Measurements from ENCODE around the gene FBLN2.

The FBLN2 gene

DNA sequence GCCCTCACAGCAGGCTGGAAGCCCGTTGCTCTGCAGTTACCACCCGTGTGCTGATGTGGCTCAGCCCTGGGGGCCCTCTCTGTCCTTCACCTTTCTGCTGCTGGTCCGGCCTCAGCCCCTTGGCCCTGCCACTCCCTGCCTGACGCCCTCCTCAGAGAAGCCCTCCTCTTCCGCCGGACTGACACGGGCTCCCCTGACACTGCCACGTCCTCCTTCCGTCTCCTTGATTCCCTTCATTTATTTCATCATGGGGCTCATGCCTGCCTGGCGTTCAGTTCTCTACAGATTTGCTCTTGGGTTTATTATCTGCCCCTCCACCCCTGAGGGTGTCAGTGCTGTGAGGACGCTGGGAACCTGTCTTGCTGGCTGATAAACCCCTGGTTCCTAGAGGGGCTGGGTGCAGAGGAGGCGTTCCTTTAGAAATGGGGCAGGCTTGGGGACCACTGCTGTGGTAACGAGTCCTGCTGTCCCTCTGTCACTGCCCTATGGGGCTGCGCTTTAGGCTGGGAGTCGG is 19.6 kb downstream of the FBLN2 start:
- H3K9me3 Mint-ChIP-seq, result no peaks in the 10 kb centered on the region
- H3K27me3 Mint-ChIP-seq, result no peaks in the 10 kb centered on the region
- no peak for DNase-seq
- H3K27ac Mint-ChIP-seq, result no peak overlapping the region
- no peaks in the 10 kb centered on the region for H3K36me3 Mint-ChIP-seq (ENCODE audit: low read depth)
- H3K4me3 Mint-ChIP-seq, result no peak overlapping the region
- ATAC-seq, result no peak
- H3K4me1 Mint-ChIP-seq, result peaks cover 15% of the 10 kb centered on the region

DNA sequence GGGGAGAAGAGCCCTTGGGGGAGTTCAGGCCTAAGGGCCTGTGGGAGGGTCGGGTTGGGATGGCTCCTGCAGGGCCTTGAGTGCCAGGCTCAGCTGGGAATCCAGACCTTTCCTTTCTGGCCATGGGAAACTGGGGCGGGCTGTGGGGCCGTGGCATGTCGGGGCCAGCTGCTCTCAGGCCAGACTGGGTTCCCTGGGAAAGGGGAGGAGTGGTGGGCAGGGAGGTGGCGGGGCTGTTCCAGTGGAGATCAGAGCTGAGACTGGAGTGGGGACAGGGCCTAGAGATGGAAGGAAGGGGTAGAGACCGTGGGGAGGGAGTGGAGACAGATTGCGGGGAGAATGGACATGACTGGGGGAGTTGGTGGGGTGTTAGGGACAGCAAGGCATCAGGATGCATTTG is 20.3 kb downstream of the FBLN2 start:
- no peak overlapping the region for H3K27ac Mint-ChIP-seq
- H3K9me3 Mint-ChIP-seq, result no peaks in the 10 kb centered on the region
- DNase-seq (no peak), ATAC-seq (no peak)
- peaks cover 15% of the 10 kb centered on the region for H3K4me1 Mint-ChIP-seq
- no peaks in the 10 kb centered on the region for H3K36me3 Mint-ChIP-seq (ENCODE audit: low read depth)
- H3K27me3 Mint-ChIP-seq, result no peaks in the 10 kb centered on the region
- no peak overlapping the region for H3K4me3 Mint-ChIP-seq

DNA sequence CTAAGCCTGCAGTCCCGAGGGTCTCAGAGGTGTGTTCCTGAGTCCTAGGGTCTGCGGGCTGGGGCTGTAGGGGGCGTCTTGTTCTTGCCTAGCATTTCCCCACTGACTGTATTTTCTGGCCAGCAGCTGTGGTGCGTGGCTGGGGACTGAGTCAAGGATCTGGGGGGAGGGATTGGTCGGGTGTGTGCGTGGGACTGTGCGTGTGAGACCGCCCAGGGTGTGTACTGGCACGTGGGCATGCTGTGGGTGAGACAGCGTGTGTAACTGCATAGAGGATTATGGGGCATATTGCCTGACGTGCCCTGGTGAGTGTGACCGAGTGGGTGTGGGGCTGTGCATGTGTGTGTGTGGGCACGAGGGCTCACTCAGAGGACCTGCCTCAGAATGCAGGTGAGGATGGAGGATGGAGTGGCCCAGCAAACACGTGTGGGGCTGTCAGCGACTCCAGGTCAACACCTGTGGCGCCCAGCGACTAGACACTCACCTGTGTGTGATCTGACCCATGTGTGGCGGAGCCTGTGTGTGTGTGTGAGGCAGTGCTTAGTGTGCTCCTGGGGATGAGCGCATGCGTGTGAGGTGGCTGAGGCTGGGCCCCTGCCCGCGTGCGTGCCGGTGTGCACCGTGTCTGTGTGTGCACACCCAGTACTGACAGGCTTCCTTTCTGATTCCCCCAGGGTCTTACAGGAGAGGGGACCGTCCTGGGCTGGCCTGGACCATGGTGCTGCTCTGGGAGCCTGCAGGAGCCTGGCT is 20.9 kb downstream of the FBLN2 start:
- Mint-ChIP-seq H3K4me1 (peaks cover 11% of the 10 kb centered on the region), H3K27ac (peak overlapping the region; percentile 35), H3K9me3 (no peaks in the 10 kb centered on the region), H3K27me3 (no peaks in the 10 kb centered on the region), H3K4me3 (no peak overlapping the region), H3K36me3 (ENCODE audit: low read depth) (no peaks in the 10 kb centered on the region)
- DNase-seq (no peak), ATAC-seq (no peak)

- DNase-seq (no peak), ATAC-seq (no peak)
- peaks cover 14% of the 10 kb centered on the region for H3K4me1 Mint-ChIP-seq
- no peak overlapping the region for H3K4me3 Mint-ChIP-seq
- H3K36me3 Mint-ChIP-seq (ENCODE audit: low read depth), result no peaks in the 10 kb centered on the region
- H3K9me3 Mint-ChIP-seq, result no peaks in the 10 kb centered on the region
- no peaks in the 10 kb centered on the region for H3K27me3 Mint-ChIP-seq
- H3K27ac Mint-ChIP-seq, result no peak overlapping the region
Measured at GRCh38 chr3:13570391-13571194, 21.7 kb downstream of the FBLN2 start.

DNA sequence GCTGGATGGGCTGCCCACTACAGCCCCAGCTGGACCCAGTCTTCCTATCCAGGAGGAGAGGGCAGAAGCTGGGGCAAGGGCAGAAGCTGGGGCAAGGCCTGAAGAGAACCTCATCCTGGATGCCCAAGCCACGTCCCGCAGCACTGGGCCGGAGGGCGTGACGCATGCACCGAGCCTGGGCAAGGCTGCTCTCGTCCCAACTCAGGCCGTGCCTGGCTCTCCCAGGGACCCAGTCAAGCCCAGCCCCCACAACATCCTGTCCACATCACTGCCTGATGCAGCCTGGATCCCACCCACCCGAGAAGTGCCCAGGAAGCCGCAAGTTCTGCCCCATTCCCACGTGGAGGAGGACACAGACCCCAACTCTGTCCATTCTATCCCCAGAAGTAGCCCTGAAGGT is 22.3 kb downstream of the FBLN2 start:
- no peaks in the 10 kb centered on the region for H3K27me3 Mint-ChIP-seq
- no peak overlapping the region for H3K4me3 Mint-ChIP-seq
- ATAC-seq (no peak), DNase-seq (no peak)
- H3K4me1 Mint-ChIP-seq, result peaks cover 16% of the 10 kb centered on the region
- no peak overlapping the region for H3K27ac Mint-ChIP-seq
- H3K36me3 Mint-ChIP-seq (ENCODE audit: low read depth), result no peaks in the 10 kb centered on the region
- no peaks in the 10 kb centered on the region for H3K9me3 Mint-ChIP-seq

DNA sequence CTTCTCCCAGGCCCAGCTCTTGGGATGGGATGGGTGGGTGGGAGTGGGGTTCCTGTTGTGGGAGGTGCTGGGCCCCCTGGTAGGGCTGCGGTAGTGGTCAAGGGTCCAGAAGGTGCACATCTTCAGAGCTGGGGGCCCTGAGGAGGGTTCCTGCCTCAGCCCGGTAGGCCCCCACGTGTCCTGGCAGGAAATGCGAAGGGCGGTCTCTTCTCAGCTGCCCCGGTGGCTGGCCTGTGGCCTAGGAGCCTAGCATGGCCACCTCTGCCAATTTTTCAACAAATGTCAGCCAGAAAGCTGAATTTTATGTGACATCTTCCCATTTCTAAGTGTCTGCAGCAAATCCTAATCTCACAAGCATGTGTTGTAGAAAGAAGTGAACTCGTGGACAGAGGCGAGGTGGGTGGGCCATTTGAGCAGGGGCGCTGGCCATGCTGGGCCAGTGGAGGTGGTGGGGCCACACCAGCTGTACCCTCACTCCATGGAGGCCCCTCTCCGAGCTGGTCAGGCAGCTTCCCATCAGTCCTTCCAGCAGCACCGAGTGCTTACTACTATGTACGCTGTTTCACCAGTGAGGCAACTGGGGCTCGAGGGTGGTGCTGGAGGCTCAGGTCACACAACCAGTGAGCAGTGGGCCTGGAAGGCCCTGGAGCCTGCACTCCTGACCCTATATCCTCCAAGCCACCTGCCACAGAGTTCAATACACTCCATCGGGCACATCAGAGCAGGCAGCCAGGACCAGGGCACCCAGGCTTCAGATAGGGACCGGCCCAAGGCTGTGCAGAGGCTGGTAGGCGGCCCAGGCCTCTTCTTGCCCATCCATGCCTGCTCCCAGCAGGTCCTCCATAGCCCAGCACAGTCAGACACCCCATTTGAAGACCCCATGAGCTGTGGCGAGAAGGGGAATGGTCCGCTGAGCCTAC is 23.2 kb downstream of the FBLN2 start:
- DNase-seq (no peak), ATAC-seq (no peak)
- no peaks in the 10 kb centered on the region for H3K27me3 Mint-ChIP-seq
- no peaks in the 10 kb centered on the region for H3K9me3 Mint-ChIP-seq
- no peaks in the 10 kb centered on the region for H3K36me3 Mint-ChIP-seq (ENCODE audit: low read depth)
- H3K4me3 Mint-ChIP-seq, result no peak overlapping the region
- H3K4me1 Mint-ChIP-seq, result peaks cover 16% of the 10 kb centered on the region
- no peak overlapping the region for H3K27ac Mint-ChIP-seq

DNA sequence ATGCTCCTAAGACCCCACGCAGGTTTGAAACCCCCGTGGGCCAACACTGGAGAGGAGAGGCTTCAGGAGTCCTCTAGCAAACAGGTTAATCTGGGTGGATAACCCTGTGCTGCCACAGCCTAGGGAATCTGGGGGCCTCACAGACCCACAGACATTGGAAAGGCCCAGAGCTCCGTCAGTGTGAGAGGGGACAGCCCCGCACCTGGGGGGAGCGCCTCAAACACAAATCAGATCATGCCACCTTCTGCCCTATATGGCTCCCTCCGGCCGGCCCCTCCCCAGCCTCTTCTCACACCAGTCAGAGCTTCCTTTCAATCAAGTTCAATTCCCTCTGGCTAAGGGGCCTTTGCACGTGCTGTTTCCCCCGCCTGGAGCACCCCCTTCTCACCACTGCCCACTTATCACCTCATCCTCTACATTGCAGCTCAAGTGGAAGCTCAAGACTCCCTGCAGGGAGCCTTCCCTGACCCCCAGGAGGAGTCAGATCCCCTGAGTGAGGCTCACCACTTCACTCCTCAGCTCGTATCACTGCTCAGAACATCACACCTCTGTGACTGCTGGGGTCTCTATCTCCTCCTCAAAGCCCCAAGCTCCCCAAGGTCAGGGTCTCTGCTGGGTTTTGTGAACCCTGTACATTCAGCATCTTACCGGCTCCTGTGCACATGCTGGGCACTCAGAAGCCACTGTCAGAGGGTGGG is 24.1 kb downstream of the FBLN2 start:
- DNase-seq, result no peak
- no peak overlapping the region for H3K4me3 Mint-ChIP-seq
- peaks cover 16% of the 10 kb centered on the region for H3K4me1 Mint-ChIP-seq
- no peaks in the 10 kb centered on the region for H3K27me3 Mint-ChIP-seq
- ATAC-seq, result peak; percentile 11
- no peaks in the 10 kb centered on the region for H3K36me3 Mint-ChIP-seq (ENCODE audit: low read depth)
- no peaks in the 10 kb centered on the region for H3K9me3 Mint-ChIP-seq
- no peak overlapping the region for H3K27ac Mint-ChIP-seq

- no peak for ATAC-seq
- no peaks in the 10 kb centered on the region for H3K27me3 Mint-ChIP-seq
- peaks cover 16% of the 10 kb centered on the region for H3K4me1 Mint-ChIP-seq
- DNase-seq, result no peak
- H3K27ac Mint-ChIP-seq, result no peak overlapping the region
- no peaks in the 10 kb centered on the region for H3K9me3 Mint-ChIP-seq
- no peaks in the 10 kb centered on the region for H3K36me3 Mint-ChIP-seq (ENCODE audit: low read depth)
- no peak overlapping the region for H3K4me3 Mint-ChIP-seq
Measured at GRCh38 chr3:13574083-13574797, 25.3 kb downstream of the FBLN2 start.

DNA sequence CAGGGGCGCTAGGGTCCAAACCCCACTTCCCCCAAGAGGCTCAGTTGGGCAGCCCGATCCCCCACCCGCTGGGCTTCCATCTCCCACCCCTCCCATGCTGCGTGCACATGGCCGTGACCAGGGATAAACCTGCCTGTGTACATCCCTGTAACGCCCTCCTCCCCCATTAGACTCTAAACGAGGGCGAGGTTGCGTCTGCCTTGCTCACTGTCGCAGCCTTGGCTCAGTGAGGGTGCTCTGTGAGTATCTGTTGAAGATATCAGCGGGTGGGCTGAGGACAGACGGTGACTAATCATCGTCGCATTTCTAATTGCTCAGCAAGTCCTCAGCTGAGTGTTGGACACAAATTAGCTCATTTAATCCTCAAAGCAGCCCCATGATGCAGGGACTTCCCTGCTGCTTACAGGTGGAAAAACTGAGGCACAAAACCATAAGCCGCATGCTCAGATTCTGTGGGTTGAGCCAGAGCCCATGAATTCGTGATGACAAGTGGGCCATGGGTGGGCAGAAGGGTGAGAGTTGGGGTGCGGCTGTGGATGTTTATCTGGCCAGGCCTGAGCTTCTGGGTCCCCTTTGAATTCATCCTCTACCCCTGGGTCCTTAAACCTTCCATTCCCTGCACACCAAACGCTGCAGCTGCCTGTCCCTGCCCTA is 26.0 kb downstream of the FBLN2 start:
- Mint-ChIP-seq H3K4me3 (no peak overlapping the region), H3K27me3 (no peaks in the 10 kb centered on the region), H3K9me3 (no peaks in the 10 kb centered on the region), H3K36me3 (ENCODE audit: low read depth) (no peaks in the 10 kb centered on the region), H3K27ac (peak overlapping the region; percentile 40), H3K4me1 (peaks cover 16% of the 10 kb centered on the region)
- peak; percentile 86 for ATAC-seq
- DNase-seq, result peak; percentile 55

GRCh38 chr3:13575459-13576061 is 26.6 kb downstream of the FBLN2 start:
- peak; percentile 3 for ATAC-seq
- no peak overlapping the region for H3K4me3 Mint-ChIP-seq

GRCh38 chr3:13577181-13578121 is 28.5 kb downstream of the FBLN2 start:
- Mint-ChIP-seq H3K27me3 (no peaks in the 10 kb centered on the region), H3K4me1 (peaks cover 16% of the 10 kb centered on the region), H3K36me3 (ENCODE audit: low read depth) (no peaks in the 10 kb centered on the region), H3K4me3 (no peak overlapping the region), H3K9me3 (no peaks in the 10 kb centered on the region), H3K27ac (no peak overlapping the region)
- DNase-seq, result no peak
- no peak for ATAC-seq

More at GRCh38 chr3:13575459-13576061, 26.6 kb downstream of the FBLN2 start:
- no peak for DNase-seq
- no peaks in the 10 kb centered on the region for H3K27me3 Mint-ChIP-seq
- H3K9me3 Mint-ChIP-seq, result no peaks in the 10 kb centered on the region
- H3K36me3 Mint-ChIP-seq (ENCODE audit: low read depth), result no peaks in the 10 kb centered on the region
- H3K27ac Mint-ChIP-seq, result peak overlapping the region; percentile 40
- peaks cover 16% of the 10 kb centered on the region for H3K4me1 Mint-ChIP-seq

- no peak for DNase-seq
- no peak overlapping the region for H3K4me3 Mint-ChIP-seq
- no peak for ATAC-seq
- no peaks in the 10 kb centered on the region for H3K27me3 Mint-ChIP-seq
- H3K4me1 Mint-ChIP-seq, result peaks cover 14% of the 10 kb centered on the region
- H3K9me3 Mint-ChIP-seq, result no peaks in the 10 kb centered on the region
- no peaks in the 10 kb centered on the region for H3K36me3 Mint-ChIP-seq (ENCODE audit: low read depth)
- no peak overlapping the region for H3K27ac Mint-ChIP-seq
Measured at GRCh38 chr3:13578251-13578650, 29.3 kb downstream of the FBLN2 start.
